Measurements from ENCODE around the gene OTOR. TPM values are rescaled to one million over a fixed set of nuclear protein-coding genes. Genes with fewer than 3 reads are reported as not detected.

The OTOR gene
- total and polyA plus RNA-seq, 2 donors (not counting 3 experiments of a cell fraction or from before 2014, with no cell fraction given), result not detected

GRCh38 chr20:16785226-16785625 is 37.1 kb downstream of the OTOR start:
- no peak overlapping the region for H3K9ac ChIP-seq (replicated peaks; ENCODE audit: extremely low read depth, insufficient read depth, low read length)
- no peaks in the 10 kb centered on the region for H3K9me1 ChIP-seq (replicated peaks; ENCODE audit: control insufficient read depth, extremely low read depth, insufficient read depth, low read length)
- dilution Hi-C loops (cut with MboI; ENCODE audit: extremely low pct_ligation_motif_present, low sequenced_read_pairs), result no loop called here
- no peaks in the 10 kb centered on the region for H3K4me1 ChIP-seq (ENCODE audit: control insufficient read depth, extremely low read depth, insufficient read depth, low read length)
- DNase-seq (ENCODE audit: low read depth, low spot score), result peak; percentile 30
- no TSS peak for BruUV-seq (replicated peaks)
- CTCF ChIA-PET, result interaction anchor here (0.7 to 1.2 kb wide), 3 partner anchors 19 to 309 kb away, joined by 3 to 4 read pairs (median 3); no protein-coding TSS in a partner anchor
- FAIRE-seq, result no peak
- intact Hi-C loops (cut with micrococcal nuclease), result no loop called here
- no peak for TF ChIP-seq FOS (IDR thresholded peaks at IDR 0.05; ENCODE audit: borderline replicate concordance, insufficient read depth, low read length)
- no peak for TF ChIP-seq CTCF (IDR thresholded peaks at IDR 0.05; ENCODE audit: extremely low read depth in 1 of 2, insufficient read depth in 1 of 2, low read depth in 1 of 2, low read length in 2 of 2)
- TF ChIP-seq EZH2 (IDR thresholded peaks at IDR 0.05; ENCODE audit: borderline replicate concordance, low read depth, low read length, severe bottlenecking), result no peak
- TF ChIP-seq GATA2 (IDR thresholded peaks at IDR 0.05; ENCODE audit: insufficient read depth, insufficient read length, low read depth, low read length), result no peak
- no peak for TF ChIP-seq JUN (IDR thresholded peaks at IDR 0.05; ENCODE audit: borderline replicate concordance, insufficient read depth, insufficient read length, low read depth)
- TF ChIP-seq POLR2AphosphoS5 (IDR thresholded peaks at IDR 0.05; ENCODE audit: insufficient read depth, low read depth, low read length), result no peak
- H3K36me3 ChIP-seq (ENCODE audit: control insufficient read depth in 2 of 2, extremely low read depth in 1 of 2, insufficient read depth in 2 of 2, low read length in 2 of 2), result no peaks in the 10 kb centered on the region
- no peak overlapping the region for H3K27ac ChIP-seq (ENCODE audit: insufficient read depth, low read depth, low read length)
- no peaks in the 10 kb centered on the region for H3K79me2 ChIP-seq (ENCODE audit: control insufficient read depth, insufficient read depth, low read length)
- no peak overlapping the region for H3K4me3 ChIP-seq (replicated peaks in 1 of 3; ENCODE audit: insufficient read depth in 1 of 3, low read depth in 1 of 3, low read length in 3 of 3)
- no peaks in the 10 kb centered on the region for H3K27me3 ChIP-seq (ENCODE audit: control insufficient read depth in 2 of 2, insufficient read depth in 2 of 2, low read length in 2 of 2)
- no peak overlapping the region for H3K4me2 ChIP-seq (ENCODE audit: insufficient read depth, low read length)
- no peaks in the 10 kb centered on the region for H3K9me3 ChIP-seq (replicated peaks; ENCODE audit: control insufficient read depth, insufficient read depth, low read length)
- POLR2A ChIA-PET, result no interaction called here
- no peaks in the 10 kb centered on the region for H4K20me1 ChIP-seq (replicated peaks; ENCODE audit: control insufficient read depth, extremely low read depth, insufficient read depth, low read length)
- no peak overlapping the region for H2AFZ ChIP-seq (ENCODE audit: low read depth, low read length)

Other genes with a start within 250 kb of the OTOR start
- gene KIF16B, start 174.9 kb upstream of the OTOR start, total RNA-seq, result 5.1 and 8.8 TPM in 2 replicates
- gene KIF16B, start 174.9 kb upstream of the OTOR start, polyA plus RNA-seq, result 2.3 and 2.9 TPM in 2 replicates
- 76.0 and 81.2 TPM in 2 replicates for gene SNRPB2, start 18.3 kb upstream of the OTOR start, total RNA-seq
- gene SNRPB2, start 18.3 kb upstream of the OTOR start, polyA plus RNA-seq, result 29.7 and 43.7 TPM in 2 replicates